ENCODE results near the gene PLCXD3.
A peak's percentile ranks its signal among the peaks of the same experiment; 100 is the strongest.
"Not testable (repeated sequence)": the region's sequence is repeated elsewhere in the genome, so short reads cannot be mapped to it uniquely, and the experiment has no call there.

PLCXD3 gene, protein sequence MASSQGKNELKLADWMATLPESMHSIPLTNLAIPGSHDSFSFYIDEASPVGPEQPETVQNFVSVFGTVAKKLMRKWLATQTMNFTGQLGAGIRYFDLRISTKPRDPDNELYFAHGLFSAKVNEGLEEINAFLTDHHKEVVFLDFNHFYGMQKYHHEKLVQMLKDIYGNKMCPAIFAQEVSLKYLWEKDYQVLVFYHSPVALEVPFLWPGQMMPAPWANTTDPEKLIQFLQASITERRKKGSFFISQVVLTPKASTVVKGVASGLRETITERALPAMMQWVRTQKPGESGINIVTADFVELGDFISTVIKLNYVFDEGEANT

GRCh38 chr5:41510176-41510831 is at the start of gene PLCXD3:
PLCXD3 (minus strand) TSS chr5:41510601; CDS start chr5:41510526, 75 bp downstream.
- peak; percentile 81 to 91 for DNase-seq

DNA sequence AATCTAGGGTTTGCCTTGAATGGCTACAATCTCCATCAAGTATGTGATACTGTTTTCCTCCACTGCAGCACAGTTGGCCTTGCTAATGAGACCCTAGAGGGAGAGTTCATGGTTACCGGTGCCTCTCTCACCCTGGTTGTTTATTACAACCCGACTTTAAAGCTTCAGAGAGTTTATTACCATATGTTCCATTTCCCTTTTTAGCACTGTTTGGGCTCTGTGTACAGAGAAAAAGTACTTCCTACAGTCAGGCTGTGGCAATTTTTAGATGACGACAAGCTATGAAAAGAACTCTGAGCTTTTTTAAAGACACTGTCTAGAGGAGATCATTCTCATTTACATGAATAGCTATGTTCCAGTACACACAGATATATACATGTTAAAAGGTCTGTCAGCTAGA is 48.8 kb upstream of the PLCXD3 start:
- DNase-seq, result no peak

- DNase-seq, result no peak
Observed at GRCh38 chr5:41558295-41558694, 47.9 kb upstream of the PLCXD3 start.

GRCh38 chr5:41547991-41548390 is 37.6 kb upstream of the PLCXD3 start:
- DNase-seq, result no peak

- DNase-seq, result peak; percentile 61 to 69
Observed at GRCh38 chr5:41542183-41542582, 31.8 kb upstream of the PLCXD3 start.

- DNase-seq, result no peak
Observed at GRCh38 chr5:41539454-41539853, 29.1 kb upstream of the PLCXD3 start.

GRCh38 chr5:41537581-41537980 is 27.2 kb upstream of the PLCXD3 start:
- no peak for DNase-seq

GRCh38 chr5:41532485-41532884 is 22.1 kb upstream of the PLCXD3 start:
- DNase-seq, result no peak

- DNase-seq, result no peak
Observed at GRCh38 chr5:41527201-41527779, 16.9 kb upstream of the PLCXD3 start.

- DNase-seq, result no peak
Observed at GRCh38 chr5:41526699-41527098, 16.3 kb upstream of the PLCXD3 start.

DNA sequence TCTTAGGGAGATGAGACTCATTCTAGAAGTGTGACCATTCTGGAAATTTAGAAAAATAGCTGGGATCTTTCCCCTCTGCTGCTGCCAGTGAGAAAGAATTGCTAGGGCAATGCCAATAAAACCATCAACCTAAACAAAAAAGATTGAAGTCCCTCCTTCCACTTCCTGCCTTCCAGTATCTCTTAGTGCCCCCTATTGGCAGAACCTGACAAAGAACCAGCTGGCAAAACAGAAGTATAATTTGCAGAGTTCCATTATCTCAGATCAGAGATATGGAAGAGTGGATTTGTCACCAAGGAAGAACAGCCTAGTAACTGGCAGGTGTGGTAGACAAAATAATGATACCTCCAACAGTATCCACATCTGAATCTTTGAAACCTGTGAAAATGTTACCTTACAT is 13.8 kb upstream of the PLCXD3 start:
- peak in 1 of 2 experiments; percentile 22 for DNase-seq

GRCh38 chr5:41522193-41522786 is 11.9 kb upstream of the PLCXD3 start:
- DNase-seq, result no peak

DNA sequence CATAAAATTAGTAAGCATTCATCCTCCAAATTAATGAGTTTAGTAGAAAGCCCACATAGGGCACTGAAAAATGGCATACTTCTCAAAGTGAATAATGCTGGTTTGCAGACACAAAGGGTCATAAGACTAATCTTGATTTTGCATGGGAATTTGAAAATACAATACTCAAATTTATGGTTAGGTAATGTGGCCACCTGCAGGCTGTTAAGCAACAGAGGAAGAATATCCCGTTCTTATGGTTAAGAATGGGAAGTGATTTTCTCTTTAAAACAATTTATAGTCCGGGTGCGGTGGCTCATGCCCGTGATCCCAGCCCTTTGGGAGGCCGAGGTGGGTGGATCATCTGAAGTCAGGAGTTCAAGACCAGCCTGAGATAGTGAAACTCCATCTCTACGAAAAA is 9.4 kb upstream of the PLCXD3 start:
- DNase-seq, result no peak

GRCh38 chr5:41517909-41518308 is 7.5 kb upstream of the PLCXD3 start:
- no peak for DNase-seq

DNA sequence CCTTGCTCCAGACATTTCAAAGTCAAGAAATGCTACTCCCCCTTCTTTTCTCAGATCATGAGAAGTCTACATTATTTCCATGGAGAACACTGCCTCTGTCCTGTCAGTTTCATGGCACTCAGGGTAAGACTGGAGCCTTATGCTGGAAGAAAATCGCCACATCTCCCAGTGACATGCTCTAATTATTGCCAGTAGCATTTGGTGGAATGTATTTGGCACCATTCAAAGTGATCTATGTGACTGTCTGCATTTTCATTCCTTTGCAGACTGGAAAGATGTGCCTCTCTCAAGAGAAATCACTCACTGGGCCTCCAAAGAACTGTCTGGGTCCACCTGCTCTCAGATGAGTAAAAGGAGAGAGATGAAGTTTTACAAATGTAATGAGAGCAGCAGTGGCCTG is 840 bp upstream of the PLCXD3 start:
- no peak for DNase-seq

GRCh38 chr5:41509399-41510175 is 814 bp downstream of the PLCXD3 start:
- no peak for DNase-seq

DNA sequence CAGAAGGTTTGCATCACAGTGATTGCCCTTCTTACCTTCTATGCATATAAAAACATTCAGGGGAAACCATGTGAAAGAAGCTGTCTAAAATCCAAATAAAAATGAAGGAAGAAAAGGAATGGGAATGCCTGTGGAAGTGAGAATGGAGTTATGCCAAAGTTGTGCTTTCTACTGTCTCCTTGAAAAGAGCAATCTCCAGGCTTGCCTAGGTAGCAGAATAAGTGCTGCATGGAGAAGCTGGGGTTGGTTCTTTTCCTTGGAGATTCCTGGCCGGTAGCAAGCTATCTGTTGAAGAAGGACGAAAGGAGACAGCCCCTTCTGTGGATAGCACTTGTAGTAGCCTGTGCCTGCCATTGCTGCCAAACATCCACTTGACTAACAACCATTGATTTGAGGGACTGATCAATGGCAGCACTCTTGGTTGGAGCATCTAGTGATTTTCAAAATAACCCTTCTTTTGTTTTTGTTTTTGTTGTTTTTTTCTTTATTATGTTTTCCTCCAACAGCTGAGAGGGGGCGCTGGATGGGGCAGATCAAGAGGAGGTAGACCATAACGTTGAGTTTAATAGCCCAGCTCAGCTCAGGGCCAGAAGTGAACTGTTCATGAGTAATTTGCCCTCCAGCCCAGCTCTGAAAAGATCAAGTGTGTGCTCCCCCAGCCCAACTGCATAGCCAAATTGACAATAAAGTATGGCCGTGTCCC is 1.6 kb downstream of the PLCXD3 start:
- DNase-seq, result no peak

DNA sequence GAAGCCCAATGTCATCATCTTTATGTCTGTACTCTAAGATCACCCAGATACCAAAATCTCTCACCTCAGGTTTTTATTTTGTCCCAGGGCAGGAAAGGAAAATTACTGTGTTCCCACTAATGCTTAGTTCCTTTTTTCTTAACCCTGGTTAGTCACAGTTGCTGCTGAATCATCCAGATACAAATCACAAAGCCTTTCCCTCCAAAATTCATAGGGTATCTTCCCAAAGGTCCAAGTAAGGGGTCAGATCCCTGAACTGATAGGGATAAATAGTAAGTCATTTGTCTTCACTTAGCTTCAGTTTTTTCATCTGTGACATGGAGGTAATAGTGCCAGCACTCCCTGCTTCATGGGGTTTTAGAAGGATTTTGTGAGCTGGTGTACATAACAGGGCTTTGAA is 2.2 kb downstream of the PLCXD3 start:
- DNase-seq, result no peak

GRCh38 chr5:41507501-41507900 is 2.9 kb downstream of the PLCXD3 start:
- no peak for DNase-seq

GRCh38 chr5:41503860-41504259 is 6.5 kb downstream of the PLCXD3 start:
- DNase-seq, result no peak

DNA sequence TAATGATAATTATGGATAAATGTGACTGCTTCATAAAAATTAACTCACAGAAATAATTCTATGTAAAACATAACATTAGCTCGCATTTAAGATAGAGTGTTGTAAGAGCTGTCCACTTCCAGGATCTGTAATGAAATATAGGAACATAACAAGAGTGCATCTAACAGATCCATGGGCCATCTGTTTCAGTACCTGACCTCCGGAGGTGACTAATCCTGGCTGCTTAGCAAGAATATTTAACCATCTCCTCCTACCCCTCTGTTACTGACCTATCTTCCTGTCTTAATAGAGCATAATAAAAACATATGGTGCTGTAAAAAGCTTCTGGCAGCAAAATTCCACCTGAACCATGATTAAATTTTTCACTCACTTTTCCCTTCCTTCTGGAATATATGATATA is 7.1 kb downstream of the PLCXD3 start:
- DNase-seq, result no peak

DNA sequence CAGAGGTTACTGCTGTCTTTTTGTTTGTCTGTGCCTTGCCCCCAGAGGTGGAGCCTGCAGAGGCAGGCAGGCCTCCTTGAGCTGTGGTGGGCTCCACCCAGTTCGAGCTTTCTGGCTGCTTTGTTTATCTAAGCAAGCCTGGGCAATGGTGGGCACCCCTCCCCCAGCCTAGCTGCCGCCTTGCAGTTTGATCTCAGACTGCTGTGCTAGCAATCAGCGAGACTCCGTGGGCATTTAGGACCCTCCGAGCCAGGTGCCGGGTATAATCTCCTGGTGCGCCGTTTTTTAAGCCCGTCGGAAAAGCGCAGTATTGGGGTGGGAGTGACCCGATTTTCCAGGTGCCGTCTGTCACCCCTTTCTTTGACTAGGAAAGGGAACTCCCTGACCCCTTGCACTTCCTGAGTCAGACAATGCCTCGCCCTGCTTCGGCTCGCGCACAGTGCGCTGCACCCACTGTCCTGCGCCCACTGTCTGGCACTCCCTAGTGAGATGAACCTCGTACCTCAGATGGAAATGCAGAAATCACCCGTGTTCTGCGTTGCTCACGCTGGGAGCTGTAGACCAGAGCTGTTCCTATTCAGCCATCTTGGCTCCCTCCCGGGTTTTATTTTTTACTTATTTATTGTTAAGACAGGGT is 16.8 kb downstream of the PLCXD3 start:
- not testable (repeated sequence) for DNase-seq

Measured in SHP77 (cell line).